GM19193 (cell line): ENCODE results near the gene RAET1G.

Experiments used
- POLR2A ChIP-seq: IDR thresholded peaks from 4 replicates; pipeline ENCODE4 v1.6.1; 2011; ENCODE audit not compliant: insufficient read depth, insufficient read length; ENCODE audit errors: extremely low read depth

Gene RAET1G

DNA sequence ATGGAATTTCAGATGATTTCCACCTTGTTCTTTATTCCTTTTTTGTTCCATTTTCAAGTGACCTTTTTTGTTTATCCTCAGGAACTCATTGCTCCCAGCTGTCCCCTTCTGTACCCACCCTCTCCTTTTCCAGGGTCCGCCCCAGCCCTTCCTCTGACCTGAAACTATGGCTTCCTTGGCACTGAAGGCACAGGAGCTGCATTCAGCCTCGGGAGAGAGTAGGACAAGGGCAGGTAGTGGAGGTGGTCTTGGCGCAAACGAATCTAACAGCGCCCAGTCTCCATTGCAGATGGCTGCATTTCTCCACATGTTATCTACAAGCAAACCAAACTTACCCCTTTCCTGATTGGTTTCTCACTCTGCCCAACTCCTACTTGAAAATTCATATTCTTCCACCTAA lies 10.1 kb upstream of the RAET1G start:
- TF ChIP-seq POLR2A: no peak

DNA sequence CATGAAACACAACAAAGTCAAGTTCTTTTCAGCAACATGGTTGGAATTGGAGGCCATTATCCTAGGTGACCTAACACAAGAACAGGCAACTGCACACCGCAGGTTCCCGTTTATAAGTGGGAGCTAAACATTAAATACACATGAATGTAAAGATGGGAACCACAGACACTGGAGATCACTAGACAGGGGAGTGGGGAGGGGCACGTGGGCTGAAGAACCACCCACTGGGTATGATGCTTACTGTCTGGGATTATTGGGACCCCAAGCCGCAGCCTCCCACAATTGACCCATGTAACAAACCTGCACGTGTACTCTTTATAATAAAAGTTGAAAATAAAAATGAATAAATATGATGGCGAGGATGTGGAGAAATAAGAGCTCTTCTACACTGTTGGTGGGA lies 8.6 kb upstream of the RAET1G start:
- TF ChIP-seq POLR2A: no peak

- no peak for TF ChIP-seq POLR2A
Measured at GRCh38 chr6:149929422-149929821, 6.5 kb upstream of the RAET1G start.

- no peak for TF ChIP-seq POLR2A
Measured at GRCh38 chr6:149925974-149926777, 3.3 kb upstream of the RAET1G start.

DNA sequence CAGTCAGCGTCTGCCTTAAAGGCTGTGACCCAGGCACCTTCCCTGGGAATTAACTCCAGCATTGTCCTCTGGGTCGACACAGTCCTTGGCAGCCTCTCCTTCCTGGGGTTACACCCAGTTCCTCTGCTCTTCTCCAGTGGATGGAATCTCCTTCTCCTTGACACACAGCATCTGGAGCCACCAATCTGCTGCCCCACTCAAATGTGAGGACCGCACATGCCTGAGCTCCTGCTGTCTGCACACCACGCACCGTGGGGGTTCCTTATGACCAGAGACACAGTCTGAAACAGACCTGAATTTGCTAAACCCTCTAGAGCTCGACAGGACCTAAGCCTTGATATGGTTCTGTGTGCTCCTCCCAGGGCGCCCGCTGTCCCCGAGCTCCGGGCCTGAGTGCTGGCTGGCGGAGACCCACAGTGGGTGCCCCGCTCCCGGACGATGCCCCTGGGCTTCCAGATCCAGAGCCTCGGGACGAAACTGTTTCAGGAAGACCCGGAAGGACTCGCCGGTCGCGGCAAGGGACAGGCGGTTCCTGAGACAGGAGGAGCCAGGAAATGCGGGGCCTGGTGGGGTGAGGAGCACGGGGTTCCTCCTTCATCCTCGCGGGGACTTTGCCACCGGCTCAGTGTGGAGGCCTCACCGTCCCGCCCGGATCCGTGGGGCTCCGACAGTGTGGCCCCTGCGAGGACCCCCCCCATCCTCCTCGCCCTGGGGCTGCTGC lies 2.5 kb upstream of the RAET1G start:
- TF ChIP-seq POLR2A: no peak

DNA sequence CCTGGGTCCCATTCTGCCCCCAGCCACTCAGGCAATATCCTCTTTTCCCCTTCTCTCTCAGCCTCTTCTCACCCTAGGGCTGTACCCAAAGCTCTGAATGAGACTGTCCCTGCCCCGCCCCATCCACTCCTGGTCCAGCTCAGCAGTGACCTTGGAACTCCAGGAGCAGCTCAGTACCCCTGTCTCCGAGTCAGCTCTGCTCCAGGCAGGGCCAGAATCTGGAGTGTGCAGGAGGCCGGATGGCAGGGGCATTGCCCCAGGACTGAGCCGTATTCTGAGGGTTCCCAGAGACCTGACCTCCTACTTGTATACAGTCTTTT lies 2.0 kb upstream of the RAET1G start:
- TF ChIP-seq POLR2A: no peak

DNA sequence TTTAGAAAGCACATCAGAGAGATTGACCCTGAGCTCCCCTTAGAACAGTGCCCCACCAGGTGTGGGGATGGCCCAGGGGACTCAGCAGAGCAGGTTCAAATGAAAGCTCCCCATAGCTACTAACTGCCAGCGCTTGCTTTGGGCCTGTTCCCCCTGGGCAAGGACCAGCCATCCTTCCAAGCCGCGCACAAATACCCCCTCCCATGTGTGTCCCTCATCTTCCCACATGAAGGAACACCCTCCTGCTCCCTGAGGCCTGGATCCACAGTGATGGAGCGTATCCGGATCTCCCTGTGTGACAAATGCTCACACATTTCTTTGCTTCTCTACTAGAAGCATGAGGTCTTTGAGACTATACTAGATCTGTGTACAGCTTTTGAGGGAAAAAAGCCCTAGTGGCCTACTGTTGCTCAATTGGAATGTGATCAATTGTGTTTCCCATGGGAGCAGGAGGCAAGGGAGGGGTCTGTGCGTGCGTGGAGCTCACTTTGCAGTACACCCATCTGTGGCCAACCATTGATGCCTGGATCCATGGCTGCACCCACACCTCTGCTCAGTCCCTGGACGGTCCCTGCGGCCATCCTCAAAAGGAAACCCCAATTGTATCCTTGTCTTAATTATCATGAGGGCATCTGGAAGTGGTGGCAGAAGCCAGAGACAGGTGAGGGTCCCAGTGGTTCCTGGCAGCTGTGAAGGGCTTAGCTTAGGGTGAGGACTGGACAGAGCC lies 1.4 kb upstream of the RAET1G start:
- no peak for TF ChIP-seq POLR2A

DNA sequence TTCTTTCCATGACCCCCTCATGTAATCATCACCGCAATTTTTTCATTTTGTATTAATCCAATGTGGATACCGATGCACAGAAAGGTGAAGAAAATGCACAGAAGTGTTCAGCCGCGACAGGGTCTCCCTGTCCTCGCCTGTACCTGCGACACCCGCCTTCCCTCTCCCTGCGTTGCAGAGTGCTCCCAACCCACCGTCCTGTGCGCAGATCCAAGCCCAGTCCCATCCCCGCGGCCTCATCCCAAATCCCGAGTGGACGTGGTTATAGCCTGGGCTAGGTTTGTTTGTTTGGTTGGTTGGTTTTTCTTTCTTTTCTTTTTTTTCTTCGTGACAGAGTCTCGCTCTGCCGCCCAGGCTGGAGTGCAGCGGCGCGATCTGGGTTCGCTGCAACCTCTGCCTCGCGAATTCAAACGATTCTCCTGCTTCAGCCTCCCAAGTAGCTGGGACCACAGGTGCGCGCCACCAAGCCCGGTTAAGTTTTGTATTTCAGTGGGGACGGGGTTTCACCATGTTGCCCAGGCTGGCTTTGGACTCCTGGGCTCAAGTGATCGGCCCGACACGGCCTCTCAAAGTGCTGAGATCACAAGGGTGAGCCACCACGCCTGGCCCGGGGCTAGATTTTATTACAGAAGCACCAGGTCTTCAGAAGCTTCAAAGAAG lies 536 bp upstream of the RAET1G start:
- TF ChIP-seq POLR2A: no peak

- TF ChIP-seq POLR2A: no peak
Measured at GRCh38 chr6:149921361-149921760, 1.6 kb downstream of the RAET1G start.

GRCh38 chr6:149919834-149920225 lies 3.1 kb downstream of the RAET1G start:
- no peak for TF ChIP-seq POLR2A

DNA sequence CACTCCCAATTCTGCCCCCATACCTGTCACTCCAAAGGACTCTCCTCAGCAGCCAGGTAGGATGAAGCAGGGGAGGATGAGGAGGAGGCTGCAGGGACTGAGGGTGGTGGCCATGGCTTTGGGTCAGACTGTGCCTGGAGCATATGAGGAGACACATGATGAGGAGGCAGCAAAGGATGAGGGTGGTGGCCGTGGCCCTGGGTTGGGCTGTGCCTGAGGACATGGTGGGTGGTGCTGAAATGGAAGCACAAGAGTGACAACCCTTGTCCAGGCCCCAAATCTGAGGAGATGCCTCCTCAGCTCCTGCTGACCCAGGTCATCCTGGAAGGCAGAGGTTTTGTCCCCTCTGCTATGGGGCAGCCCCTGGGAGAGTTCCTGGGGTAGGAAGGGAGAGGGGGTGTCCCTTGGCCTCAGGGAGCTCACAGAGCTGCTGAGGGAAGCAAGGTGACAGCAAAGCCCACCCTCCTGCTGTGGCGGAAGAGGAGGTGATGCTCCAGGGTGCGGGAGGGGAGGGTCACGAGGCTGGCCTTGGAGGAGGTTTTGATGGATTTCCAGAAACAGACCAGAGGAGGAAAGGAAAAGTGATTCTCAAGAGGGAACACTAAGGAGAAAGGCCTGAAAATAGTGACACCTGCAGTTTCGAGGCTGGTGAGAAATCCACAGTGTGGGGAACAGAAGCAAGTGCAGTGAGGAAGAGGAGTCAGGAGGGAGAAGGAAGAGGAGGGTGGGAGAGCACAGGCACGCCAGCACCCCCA lies 4.6 kb downstream of the RAET1G start:
- no peak for TF ChIP-seq POLR2A

GRCh38 chr6:149917679-149918078 lies 5.2 kb downstream of the RAET1G start:
- TF ChIP-seq POLR2A: no peak

GRCh38 chr6:149915970-149916865 lies 6.7 kb downstream of the RAET1G start:
- TF ChIP-seq POLR2A: no peak
